SU-DHL-6 (cell line): ENCODE results near the gene TTC13.

Source experiments
- CTCF ChIP-seq: fragments of 200-600 bp; sonication (generic); IDR thresholded peaks from one replicate; pipeline ENCODE4 v1.5.1; 2017; ENCODE audit warnings: antibody characterized with exemption, mild to moderate bottlenecking, low read length, moderate library complexity; ENCODE audit not compliant: insufficient read depth, poor library complexity, severe bottlenecking
- EZH2phosphoT487 ChIP-seq: fragments of 200-600 bp; sonication (generic), shearing (Covaris generic); conservative IDR thresholded peaks from 2 replicates; pipeline ENCODE4 v1.6.1; 2018; ENCODE audit warnings: mild to moderate bottlenecking, antibody characterized with exemption, low read length, moderate library complexity, mixed read lengths

DNA sequence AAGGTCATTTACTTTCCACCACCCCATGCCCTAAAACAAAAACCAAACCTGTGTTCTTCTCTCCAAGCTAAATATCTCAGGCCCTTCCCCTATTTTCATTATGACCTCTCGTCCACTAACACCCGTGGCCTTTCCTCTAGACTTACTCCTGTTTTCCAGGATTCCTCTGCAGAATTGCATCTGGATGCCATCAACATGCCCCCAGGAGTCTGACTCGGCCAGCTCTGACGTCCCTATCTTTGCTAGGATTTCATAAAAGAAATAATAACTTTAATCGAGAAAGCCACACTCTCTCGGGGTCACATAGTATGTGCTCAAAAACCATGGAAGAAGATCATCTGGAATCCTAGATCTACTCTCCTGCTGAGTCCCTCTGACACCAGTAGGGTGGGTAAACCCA lies 47.9 kb upstream of the TTC13 start:
- TF ChIP-seq CTCF (no peak), EZH2phosphoT487 (no peak)
